GM12878 (cell line): Measurements from ENCODE around the gene ZNG1B.
"Not testable (repeated sequence)": the region's sequence is repeated elsewhere in the genome, so short reads cannot be mapped to it uniquely, and the experiment has no call there.

ENCODE experiments used
- BCLAF1 ChIP-seq: fragments of 450-650 bp; IDR thresholded peaks from 2 replicates; pipeline ENCODE4 v1.6.1; 2017; ENCODE audit warnings: antibody characterized with exemption, mild to moderate bottlenecking, moderate library complexity
- MXI1 ChIP-seq: fragments of 150-350 bp; IDR thresholded peaks from 2 replicates; pipeline ENCODE4 v1.6.1; 2011; ENCODE audit warnings: low read depth, mild to moderate bottlenecking, inconsistent platforms, low read length, improper control_type of control experiment

GRCh38 chr2:113517025-113517424 is 79.5 kb downstream of the ZNG1B start:
- not testable (repeated sequence) for TF ChIP-seq BCLAF1, MXI1
